Fibroblast of upper back skin (primary cell): ENCODE data around the gene CEP164.
"Not testable (repeated sequence)": the region's sequence is repeated elsewhere in the genome, so short reads cannot be mapped to it uniquely, and the experiment has no call there.

ENCODE experiments used
- DNase-seq: peaks from one replicate; pipeline ENCODE4 v3.0.0-alpha.2; 2013

Gene CEP164

GRCh38 chr11:117309310-117309709 is 18.3 kb upstream of the CEP164 start:
- DNase-seq, result no peak

- no peak for DNase-seq
Observed at GRCh38 chr11:117313091-117313490, 14.6 kb upstream of the CEP164 start.

GRCh38 chr11:117313828-117314768 is 13.6 kb upstream of the CEP164 start:
- no peak for DNase-seq

DNA sequence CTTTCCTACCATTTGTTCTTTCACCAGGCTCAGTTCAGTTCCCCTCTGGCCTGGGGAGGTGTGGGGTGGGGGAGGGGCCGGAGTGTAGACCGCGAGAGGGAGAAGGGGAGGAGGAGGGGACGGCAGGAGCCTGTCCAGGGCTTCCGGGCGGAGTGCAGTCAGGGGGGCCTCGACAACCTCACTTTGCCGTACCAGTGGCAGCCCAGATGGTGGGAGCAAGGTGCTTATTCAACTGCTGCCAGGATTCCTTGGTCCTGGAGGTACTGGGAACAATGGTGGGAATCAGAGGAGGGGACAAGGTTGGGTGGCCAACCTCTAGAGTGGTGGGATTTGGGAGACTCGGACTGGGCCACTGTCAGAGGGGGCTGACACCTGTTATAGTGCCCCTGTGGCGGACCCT is 12.8 kb upstream of the CEP164 start:
- no peak for DNase-seq

DNA sequence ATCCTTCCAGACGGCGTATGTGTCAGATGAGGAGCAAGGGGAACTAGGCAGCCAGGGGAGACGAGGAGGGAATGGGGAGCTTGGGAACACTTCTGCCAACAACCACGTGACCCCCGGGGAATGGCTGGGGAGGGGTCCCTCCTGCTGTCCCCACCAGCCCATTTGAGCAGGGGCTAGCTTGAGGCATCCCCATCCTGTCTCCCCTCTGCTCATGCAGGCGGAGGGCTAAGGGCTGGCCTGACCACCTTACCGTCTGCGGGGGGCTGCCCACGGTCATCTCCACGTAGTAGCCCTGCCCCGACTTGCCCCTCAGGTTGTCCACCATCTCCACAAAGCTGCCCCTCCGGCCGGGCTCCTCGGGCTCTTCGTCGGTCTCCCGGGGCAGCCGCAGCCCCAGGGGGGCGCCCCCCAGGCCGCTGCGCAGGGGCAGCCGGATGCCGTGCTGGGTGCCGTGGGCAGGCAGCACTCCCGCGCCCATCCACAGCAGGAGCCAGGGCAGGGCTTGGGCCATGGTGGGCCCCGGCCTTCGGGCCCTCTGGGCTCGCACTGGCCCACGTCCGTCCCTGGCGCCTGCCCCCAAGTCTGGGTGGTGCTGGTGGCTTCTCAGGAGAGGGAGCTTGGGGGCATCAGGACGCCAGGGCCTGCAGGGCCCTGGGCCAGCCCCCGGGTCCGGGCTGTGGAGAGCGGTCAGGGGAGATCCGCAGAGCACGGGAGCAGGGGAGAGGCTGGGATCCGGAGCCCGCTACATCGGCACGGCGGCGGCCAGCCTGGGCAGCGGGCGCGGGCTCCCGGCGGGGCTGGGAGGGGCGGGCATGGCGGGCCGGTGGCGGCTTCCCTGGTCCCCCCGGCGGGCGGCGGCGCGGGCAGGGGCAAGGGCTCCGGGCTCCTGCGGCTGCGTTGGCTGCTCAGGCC is 12.1 kb upstream of the CEP164 start:
- DNase-seq, result no peak

- peak; percentile 86 for DNase-seq
Observed at GRCh38 chr11:117316197-117316961, 11.3 kb upstream of the CEP164 start, which contains the start of gene BACE1. Gene BACE1 (minus strand): TSS chr11:117316256. CDS start chr11:117315795, 461 bp downstream.

GRCh38 chr11:117318738-117319137 is 8.9 kb upstream of the CEP164 start:
- no peak for DNase-seq

GRCh38 chr11:117319214-117319840 is 8.3 kb upstream of the CEP164 start:
- peak; percentile 68 for DNase-seq

DNA sequence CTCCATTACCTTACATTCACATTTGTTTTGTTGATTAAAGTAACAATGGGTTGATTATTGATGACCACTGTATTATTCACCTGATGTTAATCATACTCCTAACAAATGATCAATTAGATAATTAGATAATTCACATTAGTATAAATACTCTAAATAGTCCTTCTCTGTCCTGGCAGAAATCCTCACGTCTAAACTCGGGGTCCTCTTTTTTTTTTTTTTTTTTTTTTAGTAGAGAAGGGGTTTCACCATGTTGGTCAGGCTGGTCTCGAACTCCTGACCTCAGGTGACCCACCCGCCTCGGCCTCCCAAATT is 443 bp upstream of the CEP164 start:
- not testable (repeated sequence) for DNase-seq

DNA sequence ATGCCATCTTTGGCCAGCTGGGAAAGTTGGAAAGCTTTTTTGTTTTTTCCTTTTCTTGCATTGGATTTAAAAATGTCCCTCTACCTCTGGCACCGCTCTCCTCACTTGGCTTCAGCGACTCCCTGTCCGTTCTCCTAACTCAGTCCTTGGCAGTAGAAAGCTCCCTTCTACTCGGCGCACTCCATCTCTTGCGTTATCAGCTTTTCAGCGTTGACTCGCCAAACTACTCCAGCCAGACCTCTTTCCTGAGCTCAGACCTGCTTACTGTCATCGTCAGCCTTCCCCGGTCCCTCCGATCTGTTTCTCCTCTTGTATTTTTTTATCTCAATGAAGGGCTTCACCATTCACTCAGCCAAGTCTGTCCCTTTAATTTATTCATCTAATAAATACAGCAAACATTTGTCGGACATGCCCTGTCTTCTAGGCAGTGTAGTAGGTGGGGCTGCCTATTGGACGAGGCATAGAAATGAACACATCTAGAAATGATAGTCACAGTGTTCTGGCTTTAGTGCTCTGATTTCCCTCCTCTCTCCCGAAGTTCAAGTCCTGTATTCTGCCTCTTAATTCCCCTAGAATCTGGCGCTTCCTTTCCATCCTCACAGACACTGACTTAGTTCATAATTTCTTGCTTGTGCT is 839 bp downstream of the CEP164 start:
- DNase-seq, result peak; percentile 32

DNA sequence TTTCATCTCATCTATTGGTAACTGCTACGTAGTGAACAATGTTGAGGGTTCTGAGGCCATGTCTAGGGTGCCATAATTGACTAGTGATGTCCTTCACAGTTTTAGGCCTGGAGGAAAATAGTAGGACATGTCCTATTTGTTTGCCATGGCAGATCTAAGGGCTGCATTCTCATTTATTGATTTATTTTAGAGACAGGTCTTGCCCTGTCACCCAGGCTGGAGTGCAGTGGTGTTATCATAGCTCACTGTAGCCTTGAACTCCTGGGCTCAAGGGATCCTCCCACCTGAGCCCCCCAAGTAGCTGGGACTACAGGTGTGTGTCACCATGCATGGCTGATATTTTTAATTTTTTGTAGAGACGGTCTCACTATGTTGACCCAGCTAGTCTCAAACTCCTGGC is 5.2 kb downstream of the CEP164 start:
- no peak for DNase-seq

GRCh38 chr11:117333917-117334316 is 6.3 kb downstream of the CEP164 start:
- peak; percentile 24 for DNase-seq

GRCh38 chr11:117334896-117335295 is 7.2 kb downstream of the CEP164 start:
- DNase-seq, result no peak

DNA sequence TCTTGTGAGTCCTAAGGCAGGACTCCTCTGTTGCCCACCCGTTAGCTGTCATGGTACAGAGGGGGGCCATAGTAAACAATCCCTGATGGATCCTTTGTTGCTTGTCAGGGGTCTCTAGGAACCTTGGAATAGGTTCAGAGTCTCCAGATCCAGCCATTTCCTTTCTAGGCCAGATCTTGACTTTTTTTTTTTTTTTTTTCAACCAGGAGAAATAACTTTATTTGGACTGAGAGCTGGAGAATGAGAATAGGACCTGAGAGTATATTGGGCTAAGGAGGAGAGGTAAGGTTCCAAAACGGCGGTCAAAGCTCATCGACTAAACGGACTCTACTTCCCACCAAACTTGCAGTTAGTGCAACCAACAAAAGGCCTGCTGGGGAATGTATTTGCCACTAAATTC is 7.7 kb downstream of the CEP164 start:
- no peak for DNase-seq

GRCh38 chr11:117337076-117337475 is 9.4 kb downstream of the CEP164 start:
- no peak for DNase-seq

GRCh38 chr11:117345039-117345438 is 17.4 kb downstream of the CEP164 start:
- peak; percentile 24 for DNase-seq

- no peak for DNase-seq
Observed at GRCh38 chr11:117354550-117354949, 26.9 kb downstream of the CEP164 start.

- no peak for DNase-seq
Observed at GRCh38 chr11:117356126-117356890, 28.7 kb downstream of the CEP164 start.

- DNase-seq, result no peak
Observed at GRCh38 chr11:117361432-117361831, 33.8 kb downstream of the CEP164 start.

DNA sequence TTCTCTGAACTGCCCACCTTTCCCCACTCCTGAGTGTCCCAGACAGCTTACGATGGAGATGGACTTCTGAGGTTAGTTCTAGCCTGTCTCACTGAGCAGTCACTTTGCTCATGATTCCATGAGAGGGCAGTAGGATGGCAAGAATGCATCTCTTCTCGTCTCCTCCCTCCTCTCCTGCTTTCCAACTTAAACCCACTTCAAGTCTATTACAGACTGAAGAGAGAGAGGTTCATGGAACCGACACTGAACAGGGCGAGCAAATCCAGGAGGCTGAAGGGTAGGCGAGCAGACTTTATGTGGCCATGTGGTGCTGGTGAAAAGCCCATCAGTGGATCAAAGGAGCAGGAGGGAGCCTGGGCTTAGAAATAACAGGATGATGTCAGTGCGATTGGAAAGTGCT is 38.6 kb downstream of the CEP164 start:
- no peak for DNase-seq

- DNase-seq, result no peak
Observed at GRCh38 chr11:117366875-117367274, 39.2 kb downstream of the CEP164 start.
